Heart right ventricle (tissue), 16 donors: Measurements from ENCODE around the gene BMPR2. TPM values are rescaled to one million over a fixed set of nuclear protein-coding genes. Genes with fewer than 3 reads are reported as not detected.

ENCODE experiments used
- ATAC-seq, 8 donors: fragments of 200-7000 bp; cut with Tn5 transposase; one replicate each; pipeline ENCODE4 v1.9.1; 2020; ENCODE audit warnings: mild to moderate bottlenecking in 8 of 8, moderate library complexity in 8 of 8, moderate number of reproducible peaks in 1 of 8
- DNase-seq, 2 donors: peaks; one replicate each; pipeline ENCODE4 v3.0.0-alpha.2; 2020
- H3K27ac ChIP-seq, 10 donors: fragments of 200-600 bp; sonication (generic) in 2 of 10; one replicate each; pipeline versions ENCODE4 v1.5.0 to v1.8.0; 2020 to 2022; ENCODE audit warnings: mild to moderate bottlenecking in 3 of 10
- H3K27me3 ChIP-seq, 7 donors: fragments of 200-600 bp; one replicate each; pipeline ENCODE4 v1.8.0; 2021 to 2022; ENCODE audit warnings: mild to moderate bottlenecking in 2 of 7
- H3K36me3 ChIP-seq, 9 donors: fragments of 200-600 bp; sonication (generic) in 1 of 9; one replicate each; pipeline versions ENCODE4 v1.5.0 to v1.8.0; 2020 to 2022; ENCODE audit warnings: mild to moderate bottlenecking in 2 of 9
- H3K4me1 ChIP-seq, 9 donors: fragments of 200-600 bp; sonication (generic) in 1 of 9; one replicate each; pipeline versions ENCODE4 v1.5.0 to v1.8.0; 2020 to 2022; ENCODE audit warnings: mild to moderate bottlenecking in 4 of 9
- H3K4me3 ChIP-seq, 10 donors: fragments of 200-600 bp; sonication (generic) in 2 of 10; one replicate each; pipeline versions ENCODE4 v1.5.0 to v1.8.0; 2020 to 2022; ENCODE audit warnings: mild to moderate bottlenecking in 7 of 10, moderate library complexity in 2 of 10
- H3K9me3 ChIP-seq, 11 donors: fragments of 200-600 bp in 10 of 11; sonication (generic) in 2 of 11; one replicate each; pipeline versions ENCODE4 v1.5.0 to v1.8.0; 2013 to 2022; ENCODE audit warnings: mild to moderate bottlenecking in 2 of 11, control low read depth in 1 of 11, moderate library complexity in 1 of 11
- CTCF ChIP-seq, 9 donors: fragments of 200-600 bp; sonication (generic) in 2 of 9; IDR thresholded peaks; one replicate each; pipeline versions ENCODE4 v1.5.0 to v1.8.0; 2021 to 2022; ENCODE audit warnings: antibody characterized with exemption in 9 of 9, mild to moderate bottlenecking in 5 of 9, moderate library complexity in 1 of 9
- WGBS, 2 donors: extraction: QIAGEN DNeasy Blood & Tissue Kit; methylation state at CpG; one replicate each; pipeline ENCODE4 v1.1.7; 2013; ENCODE audit warnings: inconsistent platforms in 1 of 2; 5-methylcytosine and 5-hydroxymethylcytosine counted together
- intact Hi-C, 10 donors: fragments of 100-400 bp; cut with DNase I; formaldehyde crosslinking; loops; one replicate each; pipeline versions ENCODE4 v1.11.1 to v1.14.2; 2022
- polyA plus RNA-seq, 2 donors: library from polyadenylated mRNA; stranded (reverse); fragments of 200-250 nt; gene quantifications; one replicate each; pipeline ENCODE4 v1.2.3, GENCODE V29; 2013
- total RNA-seq, 10 donors: library from RNA; stranded (reverse); fragmentation: NEBNext Ultra II Directional in 3 of 10; extraction: Animal tissue kit (Norgen Biotek cat#: 25700) in 3 of 10; gene quantifications; one replicate each; pipeline versions ENCODE4 v1.2.1 to v1.2.4, GENCODE V29; 2021 to 2023
- donor health status: Arrhythmogenic right ventricular cardiomyopathy.
- donor health status: ischemic (EF 13 %, LVEDD 7.1; RV severe dilation, severe dysfunction).
- donor health status: healthy with polysubstance abuse.
- donor health status: DM: no; HTN: yes; CAD: no.
- donor health status: DM: no; HTN: no; CAD: no.
- donor health status: ischemic (EF 25% LVEDD 6.9; RV normal size, moderate dysfunction).
- donor health status: ischemic (EF 25% LVEDD 5.7; RV mildly dilated, moderate dysfunction).
- donor health status: healthy.
- donor health status: DM: yes; HTN: yes; CAD: no.
- donor health status: Ischemic cardiomyopathy.
- donor health status: ischemic (EF 35%, LVEDD 5.7; RV mildly dilated, moderate dysfunction).
- donor health status: nonischemic (EF 11% LVEDD 7.7; RV severe dilation, severe dysfunction).
- donor health status: DM: yes; HTN: yes; CAD: no.
- donor health status: PGD.
- donor health status: ischemic (EF 29% LVEDD 5.4; RV normal size, mild dysfunction).
- donor health status: nonischemic (EF 23%, LVEDD 6.1; RV moderate dilation, normal function).

Gene BMPR2
- total and polyA plus RNA-seq, 12 donors: 10.2 to 89.4 (median 67.2) TPM

GRCh38 chr2:202599105-202599504 lies 223.0 kb downstream of the BMPR2 start:
- TF ChIP-seq CTCF (IDR thresholded peaks at IDR 0.05): no peak
- intact Hi-C loops: no loop called here

GRCh38 chr2:202599911-202600310 lies 223.8 kb downstream of the BMPR2 start:
- H3K4me1 ChIP-seq: no peaks in the 10 kb centered on the region
- DNase-seq: no peak
- no peaks in the 10 kb centered on the region for H3K27me3 ChIP-seq
- no peak for ATAC-seq
- no peak for TF ChIP-seq CTCF (IDR thresholded peaks at IDR 0.05)
- no peaks in the 10 kb centered on the region for H3K36me3 ChIP-seq
- WGBS, 2 donors: 67 to 81% methylated on average over 4 of the region's 4 CpGs
- no peaks in the 10 kb centered on the region for H3K9me3 ChIP-seq
- H3K4me3 ChIP-seq: no peak overlapping the region
- H3K27ac ChIP-seq: no peak overlapping the region
- intact Hi-C loops: no loop called here

More at GRCh38 chr2:202599105-202599504, 223.0 kb downstream of the BMPR2 start:
- H3K27ac ChIP-seq: no peak overlapping the region
- no peak overlapping the region for H3K4me3 ChIP-seq
- no peaks in the 10 kb centered on the region for H3K36me3 ChIP-seq
- ATAC-seq (no peak), DNase-seq (no peak)
- no peaks in the 10 kb centered on the region for H3K27me3 ChIP-seq
- no peaks in the 10 kb centered on the region for H3K4me1 ChIP-seq
- WGBS, 2 donors: 95 to 96% methylated on average over 2 of the region's 2 CpGs
- H3K9me3 ChIP-seq: no peaks in the 10 kb centered on the region

GRCh38 chr2:202604699-202605098 lies 228.6 kb downstream of the BMPR2 start:
- no peak for DNase-seq
- WGBS, 2 donors: 79 to 80% methylated on average over 4 of the region's 4 CpGs
- H3K36me3 ChIP-seq: no peaks in the 10 kb centered on the region
- no peak for TF ChIP-seq CTCF (IDR thresholded peaks at IDR 0.05)
- intact Hi-C loops: no loop called here
- H3K27ac ChIP-seq: no peak overlapping the region
- ATAC-seq: no peak
- peaks cover 0 to 12% (median 0%) of the 10 kb centered on the region in 9 donors for H3K4me1 ChIP-seq
- H3K9me3 ChIP-seq: no peaks in the 10 kb centered on the region
- no peaks in the 10 kb centered on the region for H3K27me3 ChIP-seq
- H3K4me3 ChIP-seq: no peak overlapping the region

GRCh38 chr2:202605174-202605573 lies 229.0 kb downstream of the BMPR2 start:
- no peaks in the 10 kb centered on the region for H3K27me3 ChIP-seq
- DNase-seq (no peak), ATAC-seq (no peak)
- no peaks in the 10 kb centered on the region for H3K36me3 ChIP-seq
- intact Hi-C loops: no loop called here
- H3K9me3 ChIP-seq: no peaks in the 10 kb centered on the region
- no peak for TF ChIP-seq CTCF (IDR thresholded peaks at IDR 0.05)
- peaks cover 0 to 17% (median 0%) of the 10 kb centered on the region in 9 donors for H3K4me1 ChIP-seq
- H3K27ac ChIP-seq: no peak overlapping the region
- WGBS, 2 donors: 87 to 92% methylated on average over 1 of the region's 1 CpG
- H3K4me3 ChIP-seq: no peak overlapping the region
